VCaP (cell line): ENCODE measurements around the gene RAVER1.
"Not testable (repeated sequence)": the region's sequence is repeated elsewhere in the genome, so short reads cannot be mapped to it uniquely, and the experiment has no call there.

ENCODE experiments used
- H3K27ac ChIP-seq: fragments of 450-650 bp; 2 replicates; pipeline ENCODE4 v1.5.1; 2017
- TF ChIP-seq, protein P1 (sequence below): fragments of 450-650 bp; conservative IDR thresholded peaks from 2 replicates; pipeline ENCODE4 v1.5.1; 2017; ENCODE audit warnings: mild to moderate bottlenecking, moderate library complexity

Gene RAVER1

DNA sequence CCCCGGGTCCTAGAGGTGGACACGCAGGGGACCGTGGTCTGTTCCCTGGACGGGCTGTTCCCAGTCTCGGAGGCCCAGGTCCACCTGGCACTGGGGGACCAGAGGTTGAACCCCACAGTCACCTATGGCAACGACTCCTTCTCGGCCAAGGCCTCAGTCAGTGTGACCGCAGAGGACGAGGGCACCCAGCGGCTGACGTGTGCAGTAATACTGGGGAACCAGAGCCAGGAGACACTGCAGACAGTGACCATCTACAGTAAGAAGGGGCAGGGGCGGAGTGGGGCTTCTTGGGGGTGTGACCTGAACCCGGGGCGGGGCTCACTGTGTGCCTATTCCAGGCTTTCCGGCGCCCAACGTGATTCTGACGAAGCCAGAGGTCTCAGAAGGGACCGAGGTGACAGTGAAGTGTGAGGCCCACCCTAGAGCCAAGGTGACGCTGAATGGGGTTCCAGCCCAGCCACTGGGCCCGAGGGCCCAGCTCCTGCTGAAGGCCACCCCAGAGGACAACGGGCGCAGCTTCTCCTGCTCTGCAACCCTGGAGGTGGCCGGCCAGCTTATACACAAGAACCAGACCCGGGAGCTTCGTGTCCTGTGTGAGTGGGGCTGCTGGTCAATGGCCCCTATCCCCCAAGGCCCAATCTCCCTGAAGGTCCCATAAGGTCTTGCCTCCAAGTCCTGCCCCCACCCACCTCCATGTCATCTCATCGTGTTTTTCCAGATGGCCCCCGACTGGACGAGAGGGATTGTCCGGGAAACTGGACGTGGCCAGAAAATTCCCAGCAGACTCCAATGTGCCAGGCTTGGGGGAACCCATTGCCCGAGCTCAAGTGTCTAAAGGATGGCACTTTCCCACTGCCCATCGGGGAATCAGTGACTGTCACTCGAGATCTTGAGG, 49.0 kb downstream of the RAVER1 start:
- TF ChIP-seq, protein P1, sequence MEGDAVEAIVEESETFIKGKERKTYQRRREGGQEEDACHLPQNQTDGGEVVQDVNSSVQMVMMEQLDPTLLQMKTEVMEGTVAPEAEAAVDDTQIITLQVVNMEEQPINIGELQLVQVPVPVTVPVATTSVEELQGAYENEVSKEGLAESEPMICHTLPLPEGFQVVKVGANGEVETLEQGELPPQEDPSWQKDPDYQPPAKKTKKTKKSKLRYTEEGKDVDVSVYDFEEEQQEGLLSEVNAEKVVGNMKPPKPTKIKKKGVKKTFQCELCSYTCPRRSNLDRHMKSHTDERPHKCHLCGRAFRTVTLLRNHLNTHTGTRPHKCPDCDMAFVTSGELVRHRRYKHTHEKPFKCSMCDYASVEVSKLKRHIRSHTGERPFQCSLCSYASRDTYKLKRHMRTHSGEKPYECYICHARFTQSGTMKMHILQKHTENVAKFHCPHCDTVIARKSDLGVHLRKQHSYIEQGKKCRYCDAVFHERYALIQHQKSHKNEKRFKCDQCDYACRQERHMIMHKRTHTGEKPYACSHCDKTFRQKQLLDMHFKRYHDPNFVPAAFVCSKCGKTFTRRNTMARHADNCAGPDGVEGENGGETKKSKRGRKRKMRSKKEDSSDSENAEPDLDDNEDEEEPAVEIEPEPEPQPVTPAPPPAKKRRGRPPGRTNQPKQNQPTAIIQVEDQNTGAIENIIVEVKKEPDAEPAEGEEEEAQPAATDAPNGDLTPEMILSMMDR = no peak
- H3K27ac ChIP-seq = no peak overlapping the region

DNA sequence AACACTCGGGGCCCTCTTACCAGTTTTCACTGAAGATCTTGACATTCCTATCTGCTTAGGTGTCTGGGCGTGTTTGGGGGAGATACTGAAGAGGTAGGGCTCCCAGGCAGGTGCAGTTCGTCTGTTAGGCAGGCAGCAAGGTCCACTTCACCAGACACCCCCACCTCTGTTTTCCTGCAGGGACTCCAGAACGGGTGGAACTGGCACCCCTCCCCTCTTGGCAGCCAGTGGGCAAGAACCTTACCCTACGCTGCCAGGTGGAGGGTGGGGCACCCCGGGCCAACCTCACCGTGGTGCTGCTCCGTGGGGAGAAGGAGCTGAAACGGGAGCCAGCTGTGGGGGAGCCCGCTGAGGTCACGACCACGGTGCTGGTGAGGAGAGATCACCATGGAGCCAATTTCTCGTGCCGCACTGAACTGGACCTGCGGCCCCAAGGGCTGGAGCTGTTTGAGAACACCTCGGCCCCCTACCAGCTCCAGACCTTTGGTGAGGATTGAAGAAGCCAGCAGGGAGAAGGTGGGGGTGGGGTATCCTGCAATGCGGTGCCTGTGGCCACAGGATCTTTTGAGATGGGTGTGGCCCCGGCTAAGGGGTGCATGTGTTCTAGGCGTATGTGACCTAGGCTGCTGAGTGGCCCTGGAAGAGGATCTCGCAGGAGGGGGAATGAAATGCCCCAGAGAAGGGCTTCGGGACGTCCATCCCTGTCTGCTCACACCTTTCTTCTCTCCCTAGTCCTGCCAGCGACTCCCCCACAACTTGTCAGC, 49.8 kb downstream of the RAVER1 start:
- H3K27ac ChIP-seq = no peak overlapping the region
- TF ChIP-seq, protein P1 = no peak

DNA sequence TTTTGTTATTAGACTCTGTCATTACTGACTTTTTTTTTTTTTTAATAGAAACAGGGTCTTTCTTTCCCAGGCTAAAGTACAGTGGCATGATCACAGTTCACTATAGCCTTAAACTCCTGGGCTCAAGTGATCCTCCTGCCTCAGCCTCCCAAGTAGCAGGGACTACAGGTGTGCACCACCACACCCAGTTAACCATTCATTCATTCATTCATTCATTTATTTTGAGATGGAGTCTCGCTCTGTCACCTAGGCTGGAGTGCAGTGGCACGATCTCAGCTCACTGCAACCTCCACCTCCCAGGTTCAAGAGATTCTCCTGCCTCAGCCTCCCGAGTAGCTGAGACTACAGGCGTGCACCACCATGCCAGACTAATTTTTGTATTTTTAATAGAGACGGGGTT, 51.3 kb downstream of the RAVER1 start:
- not testable (repeated sequence) for H3K27ac ChIP-seq

DNA sequence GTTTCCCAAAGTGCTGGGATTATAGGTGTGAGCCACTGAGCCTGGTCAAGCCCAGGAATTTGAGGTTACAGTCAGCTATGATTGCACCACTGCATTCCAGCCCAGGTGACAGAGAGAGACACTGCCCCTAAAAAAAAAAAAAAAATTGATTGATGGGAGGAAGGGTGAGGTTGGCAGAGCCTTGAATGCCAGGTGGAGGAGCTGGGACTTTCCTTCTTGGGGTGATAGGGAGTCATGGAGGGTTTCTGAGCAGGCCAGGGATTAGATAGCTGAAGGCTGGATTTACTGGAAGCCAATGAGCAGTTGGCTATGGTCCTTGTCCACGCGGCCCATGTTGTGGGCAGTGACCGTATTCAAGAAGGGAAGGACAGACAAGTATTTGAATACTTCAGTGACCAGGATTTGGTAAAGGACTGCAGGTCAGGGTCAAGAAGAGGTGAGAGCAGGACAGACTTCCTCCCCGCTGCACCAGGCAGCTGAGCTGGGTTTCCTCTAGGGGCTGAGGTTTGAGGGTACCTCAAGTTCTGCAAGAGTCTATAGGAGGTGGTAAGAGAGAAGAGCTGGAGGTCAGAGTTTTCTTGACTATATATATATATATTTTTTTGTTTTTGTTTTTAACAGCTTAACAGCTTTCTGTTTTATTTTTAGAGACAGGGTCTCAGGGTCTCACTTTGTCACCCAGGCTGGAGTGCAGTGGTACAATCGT, 53.4 kb downstream of the RAVER1 start:
- TF ChIP-seq, protein P1 = no peak
- no peak overlapping the region for H3K27ac ChIP-seq

DNA sequence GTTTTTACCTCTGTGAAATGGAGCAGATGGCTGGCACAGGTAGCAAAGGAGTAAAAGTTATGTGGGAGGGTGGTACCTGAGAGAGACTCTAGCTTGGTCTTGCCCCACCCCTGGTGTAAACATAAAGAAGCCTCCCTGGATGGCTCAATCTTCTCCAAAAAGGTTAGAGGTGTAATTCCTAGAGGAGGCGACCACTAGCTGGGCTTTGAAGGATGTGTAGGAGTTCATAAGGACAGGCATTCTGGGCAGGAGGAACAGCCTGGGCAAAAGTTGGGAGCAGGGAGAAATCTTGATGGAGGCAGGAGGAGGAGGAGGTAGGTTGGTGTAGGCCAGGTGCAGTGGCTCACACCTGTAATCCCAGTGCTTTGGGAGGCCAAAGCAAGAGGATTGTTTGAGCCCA, 54.4 kb downstream of the RAVER1 start:
- TF ChIP-seq, protein P1 = no peak
- no peak overlapping the region for H3K27ac ChIP-seq

DNA sequence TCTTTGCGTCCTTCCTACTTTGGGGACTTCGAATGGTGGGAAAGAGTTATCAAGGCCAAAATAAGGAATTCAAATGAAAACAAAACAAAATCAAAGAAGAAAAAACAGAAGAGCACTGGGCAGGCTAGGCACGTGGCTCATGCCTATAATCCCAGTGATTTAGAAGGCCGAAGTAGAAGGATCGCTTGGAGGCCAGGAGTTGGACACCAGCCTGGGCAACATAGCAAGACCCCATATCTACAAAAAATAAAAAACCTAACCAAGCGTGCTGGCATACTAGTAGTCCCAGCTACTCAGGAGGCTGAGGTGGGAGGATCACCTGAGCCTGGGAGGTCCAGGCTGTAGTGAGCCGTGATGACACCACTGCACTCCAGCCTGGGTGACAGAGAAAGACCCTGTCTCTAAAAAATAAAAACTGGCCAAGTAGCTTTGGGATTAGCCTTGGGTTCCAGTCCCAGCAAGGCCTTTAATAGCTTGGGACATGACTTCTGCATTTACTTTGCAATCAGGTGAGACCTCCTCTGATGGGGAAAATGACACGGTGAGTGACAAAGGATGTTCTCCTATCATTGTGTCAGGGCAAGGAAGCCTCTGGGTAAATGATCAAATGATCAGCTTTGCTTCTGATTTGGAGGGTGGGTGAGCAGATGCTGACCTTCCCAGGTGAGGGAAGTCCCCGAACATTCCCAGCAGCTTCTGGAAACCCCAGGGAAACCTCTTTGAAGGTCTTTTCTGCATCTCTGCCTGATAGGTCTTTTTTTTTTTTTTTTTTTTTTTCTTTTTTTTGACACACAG, 55.3 kb downstream of the RAVER1 start:
- H3K27ac ChIP-seq = no peak overlapping the region
- TF ChIP-seq, protein P1 = no peak

DNA sequence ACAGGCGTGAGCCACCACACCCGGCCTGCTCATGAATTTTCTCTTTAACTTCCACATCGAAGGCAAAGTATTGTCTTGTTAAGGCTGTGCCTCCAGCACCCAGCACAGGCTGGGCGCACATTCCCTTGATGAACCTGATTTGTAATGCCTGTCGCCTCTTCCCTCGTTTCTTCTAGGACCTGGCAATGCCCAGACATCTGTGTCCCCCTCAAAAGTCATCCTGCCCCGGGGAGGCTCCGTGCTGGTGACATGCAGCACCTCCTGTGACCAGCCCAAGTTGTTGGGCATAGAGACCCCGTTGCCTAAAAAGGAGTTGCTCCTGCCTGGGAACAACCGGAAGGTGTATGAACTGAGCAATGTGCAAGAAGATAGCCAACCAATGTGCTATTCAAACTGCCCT, 58.7 kb downstream of the RAVER1 start:
- no peak overlapping the region for H3K27ac ChIP-seq
- TF ChIP-seq, protein P1 = no peak
